Measurements from ENCODE around the gene YY2. TPM values are rescaled to one million over a fixed set of nuclear protein-coding genes. Genes with fewer than 3 reads are reported as not detected.
"Not testable (repeated sequence)": the region's sequence is repeated elsewhere in the genome, so short reads cannot be mapped to it uniquely, and the experiment has no call there.

The YY2 gene
- polyA plus RNA-seq, 3 donors = 0.09 to 0.17 (median 0.12) TPM

- Histone ChIP-seq H3K27ac (ENCODE audit: low read depth in 1 of 2, low read length in 2 of 2) (no peak overlapping the region), H3K4me2 (replicated peaks; ENCODE audit: extremely low read depth, low read length, poor library complexity, severe bottlenecking) (no peak overlapping the region), H3K79me2 (ENCODE audit: insufficient read depth, low read length) (no peaks in the 10 kb centered on the region), H4K20me1 (ENCODE audit: insufficient read depth, low read length) (no peaks in the 10 kb centered on the region), H3K9me3 (replicated peaks in 1 of 2; ENCODE audit: control insufficient read depth in 1 of 2, insufficient read depth in 1 of 2, low read length in 2 of 2) (no peaks in the 10 kb centered on the region), H3K27me3 (ENCODE audit: control insufficient read depth in 2 of 2, insufficient read depth in 2 of 2, low read length in 2 of 2) (no peaks in the 10 kb centered on the region), H2AFZ (ENCODE audit: insufficient read depth, low read depth, low read length, poor library complexity, severe bottlenecking) (no peak overlapping the region), H3K36me3 (replicated peaks in 1 of 2; ENCODE audit: control insufficient read depth in 1 of 2, insufficient read depth in 2 of 2, low read length in 2 of 2) (peaks cover 0 to 4% of the 10 kb centered on the region in 2 donors), H3K4me3 (replicated peaks in 1 of 3; ENCODE audit: low read depth in 2 of 3, low read length in 3 of 3) (no peak overlapping the region), H3K9ac (ENCODE audit: insufficient read depth, low read length, poor library complexity, severe bottlenecking) (no peak overlapping the region), H3K4me1 (ENCODE audit: control insufficient read depth in 1 of 2, insufficient read depth in 2 of 2, low read length in 2 of 2) (no peaks in the 10 kb centered on the region)
- intact Hi-C loops (cut with micrococcal nuclease) = no loop called here
- Mint-ChIP-seq H3K4me3 (no peak overlapping the region), H3K9me3 (no peaks in the 10 kb centered on the region), H3K27me3 (ENCODE audit: low read depth in 3 of 3) (peaks cover 0 to 12% (median 0%) of the 10 kb centered on the region in 3 donors), H3K36me3 (peaks cover 2 to 9% of the 10 kb centered on the region in 2 donors), H3K27ac (no peak overlapping the region), H3K4me1 (no peaks in the 10 kb centered on the region)
- TF ChIP-seq CTCF (IDR thresholded peaks at IDR 0.05) = no peak
- DNase-seq = no peak
- WGBS (ENCODE audit: insufficient coverage) = 100% methylated on average over 2 of the region's 4 CpGs
Measured at GRCh38 chrX:21873063-21873775, 17.4 kb downstream of the YY2 start.

GRCh38 chrX:21874182-21874581, 18.4 kb downstream of the YY2 start:
- H4K20me1 ChIP-seq (ENCODE audit: insufficient read depth, low read length); H3K9me3 Mint-ChIP-seq; H2AFZ ChIP-seq (ENCODE audit: insufficient read depth, low read depth, low read length, poor library complexity, severe bottlenecking); H3K27me3 Mint-ChIP-seq (ENCODE audit: low read depth in 3 of 3); H3K27me3 ChIP-seq (ENCODE audit: control insufficient read depth in 2 of 2, insufficient read depth in 2 of 2, low read length in 2 of 2); H3K4me2 ChIP-seq (replicated peaks; ENCODE audit: extremely low read depth, low read length, poor library complexity, severe bottlenecking); H3K9ac ChIP-seq (ENCODE audit: insufficient read depth, low read length, poor library complexity, severe bottlenecking); H3K27ac Mint-ChIP-seq; H3K4me3 Mint-ChIP-seq; H3K27ac ChIP-seq (ENCODE audit: low read depth in 1 of 2, low read length in 2 of 2); H3K79me2 ChIP-seq (ENCODE audit: insufficient read depth, low read length); H3K4me1 Mint-ChIP-seq; DNase-seq; H3K9me3 ChIP-seq (replicated peaks in 1 of 2; ENCODE audit: control insufficient read depth in 1 of 2, insufficient read depth in 1 of 2, low read length in 2 of 2); H3K4me1 ChIP-seq (ENCODE audit: control insufficient read depth in 1 of 2, insufficient read depth in 2 of 2, low read length in 2 of 2); H3K4me3 ChIP-seq (replicated peaks in 1 of 3; ENCODE audit: low read depth in 2 of 3, low read length in 3 of 3); intact Hi-C loops (cut with micrococcal nuclease); H3K36me3 ChIP-seq (replicated peaks in 1 of 2; ENCODE audit: control insufficient read depth in 1 of 2, insufficient read depth in 2 of 2, low read length in 2 of 2): not testable (repeated sequence)
- no CpG with 5 or more reads among the region's 3 CpGs for WGBS (ENCODE audit: insufficient coverage)
- peaks cover 2 to 11% of the 10 kb centered on the region in 2 donors for H3K36me3 Mint-ChIP-seq
